ENCODE measurements around the gene FBXO21.
"Not testable (repeated sequence)": the region's sequence is repeated elsewhere in the genome, so short reads cannot be mapped to it uniquely, and the experiment has no call there.

Gene FBXO21

DNA sequence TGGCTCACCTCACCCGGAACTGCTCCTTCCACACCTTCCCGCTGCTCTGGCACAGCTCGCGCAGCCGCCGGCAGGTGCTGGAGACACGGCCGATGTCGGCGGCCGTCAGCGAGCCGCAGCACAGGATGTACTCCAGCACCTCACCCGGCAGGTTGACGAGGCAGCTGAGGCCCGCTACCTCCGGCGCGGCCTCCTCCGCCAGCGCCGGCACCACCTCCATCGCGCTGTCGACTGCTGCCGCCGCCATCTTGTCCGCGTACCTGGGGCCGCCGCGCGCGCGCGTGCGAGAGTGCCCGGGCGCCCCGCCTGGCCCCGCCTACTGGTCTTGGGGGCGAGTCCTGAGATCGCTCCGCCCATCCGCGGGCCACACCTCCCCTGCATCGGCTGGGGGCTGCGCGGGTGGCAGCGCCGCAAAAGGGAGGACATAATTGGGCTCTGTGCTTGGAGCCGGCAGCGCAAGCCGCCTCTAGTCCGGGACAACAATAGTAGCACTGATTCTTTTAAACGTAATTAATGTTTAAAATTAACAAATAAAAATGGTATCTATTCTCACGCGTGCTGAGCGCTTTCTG, at the start of gene FBXO21:
Gene FBXO21 (minus strand): TSS at position 261 of the 572 bp plus-strand sequence. CDS start 14 bp downstream, at position 247.
- peak; percentile 33 for FAIRE-seq
- peak; percentile 94 for DNase-seq (ENCODE audit: insufficient read length, low spot score)

DNA sequence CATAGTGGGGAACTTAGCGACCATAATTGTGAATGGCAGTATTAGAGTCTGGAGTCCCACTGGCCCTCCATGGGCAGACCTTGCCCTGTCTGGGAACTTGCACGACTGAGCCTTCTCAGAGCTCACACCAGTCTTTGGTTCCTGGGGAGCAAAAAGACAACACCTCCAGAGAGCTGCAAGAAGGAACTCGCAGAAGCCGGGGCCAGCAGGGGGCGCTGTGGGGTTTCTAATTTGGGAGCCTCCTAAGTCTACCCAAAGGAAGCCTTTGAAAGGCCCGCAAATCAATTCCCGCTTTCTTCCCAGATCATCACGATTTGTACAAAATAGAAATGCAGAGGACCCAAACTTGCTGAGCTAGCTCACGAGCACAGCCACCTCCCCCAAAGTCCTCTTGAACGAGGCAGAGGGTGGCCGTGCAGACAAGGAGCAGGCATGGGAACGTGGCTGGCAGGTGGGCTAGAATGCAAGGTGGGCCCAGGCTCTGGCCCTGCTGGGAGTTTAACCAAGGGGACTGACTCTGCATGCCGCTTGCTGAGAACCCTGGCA, 46.3 kb upstream of the FBXO21 start:
- DNase-seq (ENCODE audit: insufficient read length, low spot score) (peak; percentile 62), FAIRE-seq (peak; percentile 75)

GRCh38 chr12:117235261-117235660, 45.0 kb upstream of the FBXO21 start:
- DNase-seq (ENCODE audit: insufficient read length, low spot score), result no peak
- FAIRE-seq, result no peak

DNA sequence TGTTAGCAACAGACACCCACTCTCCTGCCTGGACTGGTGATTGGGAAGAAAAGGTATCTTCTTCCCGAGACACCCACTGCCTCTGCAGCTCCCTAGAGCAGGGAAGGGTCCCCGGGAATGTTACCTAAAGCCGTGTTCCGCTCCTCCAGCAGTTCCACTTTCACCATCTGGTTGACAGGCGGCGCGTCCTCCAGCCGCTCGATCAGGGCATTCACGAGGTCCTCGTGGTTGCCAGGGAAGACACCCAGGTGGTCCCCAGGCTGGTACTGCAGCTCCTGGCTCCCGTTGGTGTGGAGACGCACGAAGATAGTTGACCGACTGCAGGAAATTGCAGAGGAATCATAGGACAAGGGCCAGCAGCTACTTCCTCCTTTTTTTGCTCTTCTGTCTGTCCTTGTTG, 44.2 kb upstream of the FBXO21 start:
- FAIRE-seq (no peak), DNase-seq (ENCODE audit: insufficient read length, low spot score) (no peak)

GRCh38 chr12:117231750-117232149, 41.5 kb upstream of the FBXO21 start:
- no peak for DNase-seq (ENCODE audit: insufficient read length, low spot score)
- FAIRE-seq, result no peak

GRCh38 chr12:117228239-117228638, 38.0 kb upstream of the FBXO21 start:
- FAIRE-seq (no peak), DNase-seq (ENCODE audit: insufficient read length, low spot score) (no peak)

DNA sequence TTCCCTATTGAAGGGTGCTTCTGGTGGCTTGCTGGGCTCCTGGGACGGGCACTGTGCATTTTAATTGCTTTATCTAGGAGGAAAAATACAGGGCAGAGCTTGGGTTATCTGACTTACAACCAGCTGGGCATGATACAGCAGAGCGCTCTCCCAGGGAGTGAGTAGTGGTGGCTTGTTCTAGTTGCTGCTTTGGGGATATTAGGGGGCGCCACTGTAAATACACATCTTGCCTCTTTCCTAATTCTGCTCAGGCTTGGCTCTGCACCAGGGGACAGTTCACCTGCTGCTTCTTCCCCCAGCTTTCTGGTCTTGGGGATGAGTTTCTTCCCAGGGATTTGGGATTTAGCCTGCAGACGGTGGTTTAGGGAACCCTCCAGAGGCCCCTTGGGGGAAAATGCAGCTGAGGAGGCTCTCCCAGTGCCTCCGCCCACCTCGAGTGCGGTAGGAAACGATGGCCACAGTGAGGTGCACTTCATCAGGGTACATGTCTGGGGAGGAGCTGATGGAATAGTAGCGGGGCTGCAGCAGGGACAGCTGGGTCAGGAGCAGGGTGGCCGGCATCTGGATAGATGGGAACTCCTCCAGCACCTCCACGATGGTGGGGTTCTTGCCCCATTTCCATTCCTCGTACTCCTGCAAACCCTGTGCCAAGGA, 36.9 kb upstream of the FBXO21 start:
- no peak for FAIRE-seq
- DNase-seq (ENCODE audit: insufficient read length, low spot score), result no peak

- no peak for FAIRE-seq
- no peak for DNase-seq (ENCODE audit: insufficient read length, low spot score)
These were observed 36.2 kb upstream of the FBXO21 start for GRCh38 chr12:117226505-117226904.

GRCh38 chr12:117225179-117225578, 34.9 kb upstream of the FBXO21 start:
- FAIRE-seq (no peak), DNase-seq (ENCODE audit: insufficient read length, low spot score) (no peak)

GRCh38 chr12:117220947-117221346, 30.7 kb upstream of the FBXO21 start:
- not testable (repeated sequence) for FAIRE-seq; DNase-seq (ENCODE audit: insufficient read length, low spot score)

DNA sequence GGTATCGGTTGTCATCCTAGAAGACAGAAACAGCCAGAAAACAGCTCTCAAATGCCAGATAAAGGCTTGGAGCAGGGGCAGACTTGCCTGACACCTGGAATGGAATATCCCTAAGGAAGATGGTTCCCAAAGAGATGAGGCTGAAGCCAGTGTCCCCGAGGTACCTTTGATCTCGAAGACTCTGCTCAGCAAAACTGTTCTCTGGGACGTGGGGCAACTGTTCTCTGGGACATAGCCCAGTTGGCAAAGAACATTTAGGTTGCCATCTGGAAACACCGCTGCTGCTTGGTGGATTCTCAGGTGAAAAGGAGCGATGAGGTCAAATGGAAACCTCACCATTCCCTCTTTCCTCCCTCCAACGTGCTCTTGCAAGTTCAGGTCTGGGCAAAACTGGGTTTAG, 27.9 kb upstream of the FBXO21 start:
- FAIRE-seq (no peak), DNase-seq (ENCODE audit: insufficient read length, low spot score) (no peak)

- DNase-seq (ENCODE audit: insufficient read length, low spot score), result no peak
- no peak for FAIRE-seq
These were observed 26.4 kb upstream of the FBXO21 start for GRCh38 chr12:117216686-117217085.

- DNase-seq (ENCODE audit: insufficient read length, low spot score) (no peak), FAIRE-seq (no peak)
These were observed 24.5 kb upstream of the FBXO21 start for GRCh38 chr12:117214797-117215196.

DNA sequence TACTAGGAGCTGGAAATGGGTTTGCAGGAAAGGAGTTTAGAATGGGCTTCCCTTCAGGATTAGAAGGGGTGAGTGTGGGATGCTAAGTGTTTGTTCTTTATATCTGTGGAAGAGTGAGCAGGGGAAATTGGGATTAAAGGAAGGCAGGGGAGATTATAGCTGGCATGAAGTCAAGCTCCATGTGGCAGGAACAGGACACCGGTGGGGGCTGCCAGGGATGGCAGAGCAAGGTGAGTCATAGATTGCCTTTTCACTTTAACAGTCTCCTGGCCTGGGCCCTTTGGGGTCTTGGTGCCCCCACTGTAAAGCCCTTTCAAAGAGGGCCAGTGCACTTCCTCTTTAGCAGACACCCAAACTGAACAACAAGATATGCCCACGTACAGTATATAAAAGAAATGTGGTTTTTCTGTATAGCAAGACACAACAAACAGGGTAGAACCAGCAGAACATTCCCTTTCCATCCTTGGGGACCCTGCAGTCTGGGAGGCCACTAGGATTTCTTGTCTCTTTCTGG, 23.1 kb upstream of the FBXO21 start:
- DNase-seq (ENCODE audit: insufficient read length, low spot score), result no peak

DNA sequence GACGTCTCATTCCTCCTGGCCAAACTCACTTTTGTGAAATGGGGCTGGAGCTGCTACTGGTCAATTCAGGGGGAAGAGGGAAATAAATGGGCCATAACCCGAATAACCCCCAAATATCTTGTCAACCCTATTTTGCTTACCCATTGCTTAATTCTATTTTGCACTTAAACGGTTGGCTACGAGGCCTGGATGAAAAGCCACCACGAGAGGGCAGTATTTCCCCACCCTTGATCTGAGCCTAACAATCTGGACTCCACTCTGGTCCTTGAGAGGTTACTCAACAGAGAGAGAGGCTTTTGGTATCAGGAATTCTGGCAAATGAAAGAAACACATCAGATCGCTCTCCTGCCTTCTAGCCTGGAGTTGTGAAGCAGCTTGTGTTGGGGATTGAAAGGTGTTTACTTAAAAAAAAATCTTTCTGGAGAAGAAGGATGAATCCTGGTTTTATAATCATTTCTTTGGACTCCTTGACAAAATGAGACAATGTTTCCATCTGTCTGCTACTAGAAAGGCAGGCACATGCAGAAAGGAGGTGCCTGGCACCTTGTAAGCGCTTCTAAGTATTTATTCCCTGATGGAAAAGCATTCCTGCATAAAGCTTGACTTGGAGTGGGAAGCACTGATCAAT, 22.4 kb upstream of the FBXO21 start:
- DNase-seq (ENCODE audit: insufficient read length, low spot score), result peak; percentile 67
- peak; percentile 84 for FAIRE-seq

More for the DNA sequence above, 23.1 kb upstream of the FBXO21 start:
- no peak for FAIRE-seq

GRCh38 chr12:117210266-117210918, 20.1 kb upstream of the FBXO21 start:
- no peak for DNase-seq (ENCODE audit: insufficient read length, low spot score)
- FAIRE-seq, result no peak

DNA sequence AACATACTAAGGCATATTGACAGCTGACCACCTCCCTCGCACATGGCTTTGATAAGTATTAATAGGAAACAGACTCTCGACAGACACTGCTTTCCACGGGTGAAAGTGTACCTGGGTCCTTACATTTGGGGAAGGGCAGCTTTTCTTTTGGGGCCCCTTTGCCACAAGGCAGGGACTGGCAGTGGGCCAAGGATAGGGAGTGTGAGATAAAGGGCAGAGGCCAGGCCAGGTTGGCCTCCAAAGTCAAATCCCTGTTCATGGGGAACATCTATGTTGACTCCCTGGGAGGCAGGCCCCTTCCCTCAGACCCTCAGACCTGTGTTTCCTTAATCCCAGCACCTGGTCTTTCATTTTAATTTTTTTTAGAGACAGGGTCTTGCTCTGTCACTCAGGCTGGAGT, 19.4 kb upstream of the FBXO21 start:
- FAIRE-seq, result no peak
- DNase-seq (ENCODE audit: insufficient read length, low spot score), result no peak

GRCh38 chr12:117208811-117209455, 18.7 kb upstream of the FBXO21 start:
- FAIRE-seq, result no peak
- DNase-seq (ENCODE audit: insufficient read length, low spot score), result no peak

DNA sequence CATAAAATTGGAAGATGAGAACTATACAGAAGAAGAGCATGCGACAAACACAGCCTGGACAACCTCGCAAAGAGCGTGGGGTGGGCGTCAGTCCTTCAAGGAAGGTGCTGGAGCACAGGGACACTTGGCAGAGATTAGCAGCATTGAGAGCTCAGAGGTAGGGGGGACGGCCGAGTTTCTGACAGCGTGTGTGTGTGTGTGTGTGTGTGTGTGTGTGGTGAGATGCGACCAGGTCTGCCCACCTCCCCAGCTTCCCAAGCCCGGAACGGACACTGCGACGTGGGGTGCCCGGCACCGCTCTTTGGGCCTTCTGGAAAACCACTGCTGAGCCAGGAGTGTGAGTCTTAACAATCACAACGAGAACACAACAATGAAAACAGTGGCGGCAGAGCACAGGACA, 17.9 kb upstream of the FBXO21 start:
- DNase-seq (ENCODE audit: insufficient read length, low spot score), result no peak
- FAIRE-seq, result no peak

DNA sequence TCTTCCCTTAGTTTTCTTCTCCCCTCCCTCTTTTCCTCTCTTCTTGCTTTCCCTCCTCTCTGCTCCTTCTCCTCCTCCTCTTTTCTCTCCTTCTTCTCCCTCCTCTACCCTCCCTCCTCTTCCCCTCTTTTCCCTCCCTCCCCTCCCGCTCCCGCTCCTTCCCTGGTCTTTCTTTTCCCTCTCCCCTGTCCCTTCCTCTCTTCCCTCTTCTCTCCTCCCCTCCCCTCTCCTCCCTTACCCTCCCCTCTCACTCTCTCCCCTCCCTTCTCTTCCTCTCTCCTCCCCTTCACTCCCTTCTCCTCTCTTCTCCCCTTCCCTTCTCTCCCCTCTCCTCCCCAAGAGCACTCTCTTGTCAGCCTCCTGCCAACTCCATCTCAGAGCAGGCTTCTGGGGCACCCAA, 17.4 kb upstream of the FBXO21 start:
- DNase-seq (ENCODE audit: insufficient read length, low spot score) (no peak), FAIRE-seq (no peak)

- DNase-seq (ENCODE audit: insufficient read length, low spot score), result no peak
- FAIRE-seq, result no peak
These were observed 12.3 kb upstream of the FBXO21 start for GRCh38 chr12:117202556-117202955.

All from GM19239 (cell line).